Epithelial cell of esophagus (primary cell): Measurements from ENCODE around the gene ST8SIA2.

Experiments used
- DNase-seq: peaks from one replicate; pipeline ENCODE4 v3.0.0; 2010; ENCODE audit warnings: low read depth
- H3K4me3 ChIP-seq: 2 replicates; pipeline ENCODE4 v1.5.1; 2011; ENCODE audit warnings: mild to moderate bottlenecking, low read length, control low read depth
- CTCF ChIP-seq: IDR thresholded peaks from 2 replicates; pipeline ENCODE4 v1.5.1; 2011; ENCODE audit warnings: low read depth, mild to moderate bottlenecking, low read length, control low read depth, inconsistent platforms; ENCODE audit not compliant: insufficient read depth; ENCODE audit errors: missing control alignments

The ST8SIA2 gene

GRCh38 chr15:92393071-92393979, at the start of gene ST8SIA2:
Gene ST8SIA2 (plus strand): TSS chr15:92393881. CDS start chr15:92394065, 184 bp downstream.
- DNase-seq, result peak; percentile 33
- no peak for TF ChIP-seq CTCF
- H3K4me3 ChIP-seq, result peak within 1 kb of the TSS; percentile 11

GRCh38 chr15:92343924-92344643, 49.6 kb upstream of the ST8SIA2 start:
- no peak overlapping the region for H3K4me3 ChIP-seq
- DNase-seq, result no peak
- no peak for TF ChIP-seq CTCF

- no peak for DNase-seq
- no peak for TF ChIP-seq CTCF
- H3K4me3 ChIP-seq, result no peak overlapping the region
Observed at GRCh38 chr15:92346063-92346462, 47.6 kb upstream of the ST8SIA2 start.

- TF ChIP-seq CTCF, result no peak
- H3K4me3 ChIP-seq, result no peak overlapping the region
- DNase-seq, result no peak
Observed at GRCh38 chr15:92355307-92355706, 38.4 kb upstream of the ST8SIA2 start.

GRCh38 chr15:92361321-92362000, 32.2 kb upstream of the ST8SIA2 start:
- no peak overlapping the region for H3K4me3 ChIP-seq
- TF ChIP-seq CTCF, result no peak
- no peak for DNase-seq

- TF ChIP-seq CTCF, result no peak
- no peak for DNase-seq
- H3K4me3 ChIP-seq, result no peak overlapping the region
Observed at GRCh38 chr15:92362001-92362350, 31.7 kb upstream of the ST8SIA2 start.
